RWPE2 (cell line): ENCODE measurements around the gene ZNF865.

ENCODE experiments used
- ATAC-seq: fragments of 200-7000 bp; cut with Tn5 transposase; 3 replicates; pipeline ENCODE4 v1.9.1; 2021; ENCODE audit warnings: low read depth
- DNase-seq: peaks from one replicate; pipeline ENCODE4 v3.0.0-alpha.2; 2020; ENCODE audit warnings: low spot score
- H3K27ac ChIP-seq: fragments of 450-650 bp; 2 replicates; pipeline ENCODE4 v1.5.1; 2017; ENCODE audit warnings: mild to moderate bottlenecking; ENCODE audit not compliant: poor library complexity, severe bottlenecking
- H3K27me3 ChIP-seq: fragments of 250-450 bp; sonication (Bioruptor Pico); 2 replicates; pipeline ENCODE4 v1.5.1; 2021; ENCODE audit warnings: mild to moderate bottlenecking, moderate library complexity; ENCODE audit not compliant: insufficient read depth, poor library complexity, severe bottlenecking
- H3K36me3 ChIP-seq: fragments of 250-450 bp; sonication (Bioruptor Pico); 2 replicates; pipeline ENCODE4 v1.5.1; 2020; ENCODE audit warnings: low read depth, mild to moderate bottlenecking, moderate library complexity
- H3K4me1 ChIP-seq: fragments of 250-450 bp; sonication (Bioruptor Pico); 2 replicates; pipeline ENCODE4 v1.5.1; 2021; ENCODE audit warnings: mild to moderate bottlenecking, moderate library complexity; ENCODE audit not compliant: insufficient read depth, poor library complexity, severe bottlenecking
- H3K4me3 ChIP-seq: fragments of 250-450 bp; sonication (Bioruptor Pico); 2 replicates; pipeline ENCODE4 v1.5.1; 2021; ENCODE audit warnings: mild to moderate bottlenecking, moderate library complexity; ENCODE audit not compliant: severe bottlenecking
- H3K9me3 ChIP-seq: fragments of 250-450 bp; sonication (Bioruptor Pico); 2 replicates; pipeline ENCODE4 v1.5.1; 2021; ENCODE audit warnings: mild to moderate bottlenecking, moderate library complexity; ENCODE audit not compliant: severe bottlenecking
- CTCF ChIP-seq: fragments of 450-650 bp; IDR thresholded peaks from one replicate; pipeline ENCODE4 v1.5.1; 2017; ENCODE audit warnings: mild to moderate bottlenecking, moderate library complexity; ENCODE audit not compliant: poor library complexity, severe bottlenecking

ZNF865 gene

GRCh38 chr19:55656552-55656951 lies 51.1 kb downstream of the ZNF865 start:
- H3K4me3 ChIP-seq = peak overlapping the region; percentile 78
- no peaks in the 10 kb centered on the region for H3K9me3 ChIP-seq
- ATAC-seq = no peak
- H3K36me3 ChIP-seq = peaks cover 42% of the 10 kb centered on the region
- TF ChIP-seq CTCF = no peak
- DNase-seq = no peak
- peak overlapping the region; percentile 93 for H3K27ac ChIP-seq
- H3K4me1 ChIP-seq = peaks cover 4% of the 10 kb centered on the region
- no peaks in the 10 kb centered on the region for H3K27me3 ChIP-seq

GRCh38 chr19:55656988-55657747 lies 51.7 kb downstream of the ZNF865 start:
- DNase-seq (peak; percentile 42), ATAC-seq (no peak)
- Histone ChIP-seq H3K27ac (peak overlapping the region; percentile 93), H3K4me1 (peaks cover 4% of the 10 kb centered on the region), H3K4me3 (peak overlapping the region; percentile 78), H3K27me3 (no peaks in the 10 kb centered on the region), H3K9me3 (no peaks in the 10 kb centered on the region), H3K36me3 (peaks cover 47% of the 10 kb centered on the region)
- TF ChIP-seq CTCF = no peak

GRCh38 chr19:55658846-55659459 lies 53.5 kb downstream of the ZNF865 start:
- no peak overlapping the region for H3K4me3 ChIP-seq
- no peaks in the 10 kb centered on the region for H3K27me3 ChIP-seq
- ATAC-seq (no peak), DNase-seq (peak; percentile 41)
- peaks cover 4% of the 10 kb centered on the region for H3K4me1 ChIP-seq
- H3K36me3 ChIP-seq = peaks cover 63% of the 10 kb centered on the region
- no peaks in the 10 kb centered on the region for H3K9me3 ChIP-seq
- TF ChIP-seq CTCF = no peak
- no peak overlapping the region for H3K27ac ChIP-seq

GRCh38 chr19:55659822-55660221 lies 54.4 kb downstream of the ZNF865 start:
- ATAC-seq = no peak
- no peak for TF ChIP-seq CTCF
- Histone ChIP-seq H3K4me3 (no peak overlapping the region), H3K27me3 (no peaks in the 10 kb centered on the region), H3K27ac (no peak overlapping the region), H3K36me3 (peaks cover 72% of the 10 kb centered on the region), H3K4me1 (peaks cover 4% of the 10 kb centered on the region), H3K9me3 (no peaks in the 10 kb centered on the region)
- DNase-seq = no peak

- Histone ChIP-seq H3K9me3 (no peaks in the 10 kb centered on the region), H3K4me3 (no peak overlapping the region), H3K27ac (no peak overlapping the region), H3K36me3 (peaks cover 74% of the 10 kb centered on the region), H3K27me3 (no peaks in the 10 kb centered on the region), H3K4me1 (peaks cover 4% of the 10 kb centered on the region)
- DNase-seq = no peak
- no peak for ATAC-seq
- TF ChIP-seq CTCF = no peak
These were observed 55.0 kb downstream of the ZNF865 start for GRCh38 chr19:55660404-55660803.
